GM21576 (cell line): ENCODE results near the gene ATP6V0A1.
"Not testable (repeated sequence)": the region's sequence is repeated elsewhere in the genome, so short reads cannot be mapped to it uniquely, and the experiment has no call there.

ENCODE experiments used
- ATAC-seq: cut with Tn5 transposase; IDR thresholded peaks from one replicate; pipeline ENCODE4 v1.9.1; 2021; ENCODE audit warnings: mild to moderate bottlenecking, moderate library complexity; ENCODE audit not compliant: unreplicated experiment

ATP6V0A1 gene

GRCh38 chr17:42555961-42556617, 97.4 kb downstream of the ATP6V0A1 start:
- not testable (repeated sequence) for ATAC-seq

- no peak for ATAC-seq
Measured at GRCh38 chr17:42559075-42559474, 100.4 kb downstream of the ATP6V0A1 start.

- ATAC-seq: no peak
Measured at GRCh38 chr17:42560246-42560645, 101.6 kb downstream of the ATP6V0A1 start.

- ATAC-seq: peak; percentile 55
Measured at GRCh38 chr17:42561897-42562387, 103.3 kb downstream of the ATP6V0A1 start, which contains the start of gene COASY. TSS of gene COASY (plus strand) at chr17:42562148. CDS start at chr17:42562623, 475 bp downstream.

- peak; percentile 1 for ATAC-seq
Measured at GRCh38 chr17:42562388-42563142, 103.9 kb downstream of the ATP6V0A1 start.

- ATAC-seq: no peak
Measured at GRCh38 chr17:42563143-42563509, 104.4 kb downstream of the ATP6V0A1 start.

GRCh38 chr17:42563543-42563942, 104.9 kb downstream of the ATP6V0A1 start:
- ATAC-seq: no peak

GRCh38 chr17:42563950-42564349, 105.3 kb downstream of the ATP6V0A1 start:
- no peak for ATAC-seq

GRCh38 chr17:42564815-42565522, 106.3 kb downstream of the ATP6V0A1 start:
- no peak for ATAC-seq

- no peak for ATAC-seq
Measured at GRCh38 chr17:42565523-42566214, 107.0 kb downstream of the ATP6V0A1 start.

GRCh38 chr17:42566215-42566882, 107.7 kb downstream of the ATP6V0A1 start:
- ATAC-seq: no peak

GRCh38 chr17:42566883-42567573, 108.3 kb downstream of the ATP6V0A1 start, which contains the start of gene MLX:
TSS of gene MLX (plus strand) at chr17:42567100. CDS start at chr17:42567125, 25 bp downstream.
- ATAC-seq: peak; percentile 42

- no peak for ATAC-seq
Measured at GRCh38 chr17:42568341-42569111, 109.8 kb downstream of the ATP6V0A1 start.

GRCh38 chr17:42571435-42572225, 113.0 kb downstream of the ATP6V0A1 start:
- ATAC-seq: no peak
